HG03439 (cell line): Measurements from ENCODE around the gene SOWAHC.
"Not testable (repeated sequence)": the region's sequence is repeated elsewhere in the genome, so short reads cannot be mapped to it uniquely, and the experiment has no call there.

Experiments
- ATAC-seq: cut with Tn5 transposase; IDR thresholded peaks from one replicate; pipeline ENCODE4 v1.9.1; 2021; ENCODE audit warnings: mild to moderate bottlenecking, moderate library complexity; ENCODE audit not compliant: unreplicated experiment

SOWAHC gene

GRCh38 chr2:109613922-109614714 lies at the start of gene SOWAHC, which contains the start of gene SEPTIN10:
SOWAHC (plus strand) TSS chr2:109614364; CDS start chr2:109614490, 126 bp downstream.
SEPTIN10 (minus strand) TSS chr2:109613966; CDS start chr2:109613827, 139 bp downstream.
- no peak for ATAC-seq

- ATAC-seq: no peak
These were observed 38.8 kb upstream of the SOWAHC start for GRCh38 chr2:109575373-109575772.

GRCh38 chr2:109577630-109578029 lies 36.5 kb upstream of the SOWAHC start:
- ATAC-seq: not testable (repeated sequence)

GRCh38 chr2:109582928-109583895 lies 31.0 kb upstream of the SOWAHC start:
- ATAC-seq: no peak

- no peak for ATAC-seq
These were observed 27.5 kb upstream of the SOWAHC start for GRCh38 chr2:109586687-109587086.

DNA sequence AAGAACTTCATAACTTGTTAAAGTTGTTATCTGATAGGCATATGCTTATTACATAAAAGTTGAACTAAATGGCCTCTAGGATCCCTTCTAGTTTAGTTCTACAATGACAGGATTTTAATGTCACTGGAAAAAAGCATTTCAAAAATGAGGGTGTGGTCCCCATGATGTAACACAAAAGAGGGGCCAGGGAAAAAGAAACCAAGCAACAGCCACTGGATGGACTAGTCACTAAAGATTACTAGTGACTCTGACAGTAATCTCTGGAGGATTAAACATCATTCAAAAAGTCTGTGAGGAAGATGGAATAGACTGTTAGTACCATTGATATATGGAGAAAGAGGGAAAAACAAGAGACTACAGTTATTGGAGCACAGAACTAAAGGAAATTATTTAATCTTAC lies 23.0 kb upstream of the SOWAHC start:
- no peak for ATAC-seq

DNA sequence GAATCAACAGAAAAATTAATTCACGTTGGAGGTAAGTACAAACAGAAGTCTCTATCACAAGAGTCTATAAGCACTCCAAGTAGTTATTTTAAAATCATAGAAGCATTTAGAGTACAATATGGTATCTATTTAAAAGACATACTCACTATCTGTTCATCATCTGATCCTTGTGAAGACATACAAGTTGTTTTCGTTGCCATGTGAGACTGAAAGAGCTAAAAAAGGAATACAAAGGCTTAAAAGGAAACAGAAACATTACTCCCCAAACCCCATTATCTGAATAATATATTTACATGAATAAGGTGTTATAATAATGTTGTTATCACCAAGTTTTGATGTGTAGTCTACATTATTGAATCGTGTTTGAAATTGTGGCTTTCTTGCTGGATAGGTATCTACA lies 21.3 kb upstream of the SOWAHC start:
- ATAC-seq: no peak

DNA sequence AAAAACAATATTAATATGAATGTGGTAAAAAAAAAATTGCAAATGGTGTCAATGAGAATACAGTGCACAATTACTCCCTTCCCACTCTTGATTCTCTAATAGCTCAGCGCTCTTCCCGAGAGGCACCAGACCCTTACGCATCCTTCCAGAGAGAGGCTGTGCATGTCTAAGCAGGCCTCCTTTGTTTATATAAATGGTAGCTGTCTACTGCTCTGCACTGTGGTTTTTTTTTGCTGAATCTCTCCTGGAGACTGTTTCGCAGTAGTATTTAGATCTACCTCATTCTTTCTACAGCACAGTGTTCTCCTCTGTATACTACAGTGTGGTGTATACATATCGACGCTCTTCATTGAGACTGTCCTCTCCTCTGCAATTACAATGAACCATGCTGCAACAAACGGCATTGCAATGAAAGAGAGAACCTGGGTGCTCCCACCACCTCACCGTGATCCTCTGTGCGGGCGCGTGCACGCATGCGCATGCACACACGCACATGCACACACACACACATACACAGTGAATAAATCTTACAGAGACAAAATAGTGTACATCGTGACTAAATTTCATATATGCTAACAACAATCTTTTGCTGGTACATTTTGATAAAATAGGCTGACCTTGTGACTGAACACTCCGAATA lies 19.8 kb upstream of the SOWAHC start:
- ATAC-seq: no peak

- ATAC-seq: no peak
These were observed 18.5 kb upstream of the SOWAHC start for GRCh38 chr2:109595644-109596043.

- ATAC-seq: no peak
These were observed 16.9 kb upstream of the SOWAHC start for GRCh38 chr2:109597283-109597682.

DNA sequence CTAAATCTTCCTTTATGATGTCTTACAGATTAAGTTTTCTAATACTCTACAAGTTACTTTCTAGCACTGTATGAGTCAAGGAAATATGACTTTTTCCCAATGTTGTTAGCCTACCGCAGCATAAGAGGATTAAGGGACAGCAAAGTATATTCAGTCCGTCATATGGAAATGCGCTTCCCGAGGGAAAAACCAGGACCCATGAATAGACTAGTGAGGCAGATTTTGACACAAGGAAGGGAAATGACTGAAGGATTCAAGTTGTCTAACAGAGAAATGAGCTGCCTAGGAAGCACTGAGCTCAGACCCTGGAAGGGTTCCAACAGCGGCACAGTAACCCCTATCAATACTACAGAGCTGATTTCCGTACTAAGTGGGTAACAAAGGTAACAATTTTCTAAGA lies 12.4 kb upstream of the SOWAHC start:
- no peak for ATAC-seq

GRCh38 chr2:109602617-109603188 lies 11.5 kb upstream of the SOWAHC start:
- ATAC-seq: no peak

GRCh38 chr2:109604597-109604996 lies 9.6 kb upstream of the SOWAHC start:
- ATAC-seq: no peak

- no peak for ATAC-seq
These were observed 6.4 kb upstream of the SOWAHC start for GRCh38 chr2:109607766-109608165.

DNA sequence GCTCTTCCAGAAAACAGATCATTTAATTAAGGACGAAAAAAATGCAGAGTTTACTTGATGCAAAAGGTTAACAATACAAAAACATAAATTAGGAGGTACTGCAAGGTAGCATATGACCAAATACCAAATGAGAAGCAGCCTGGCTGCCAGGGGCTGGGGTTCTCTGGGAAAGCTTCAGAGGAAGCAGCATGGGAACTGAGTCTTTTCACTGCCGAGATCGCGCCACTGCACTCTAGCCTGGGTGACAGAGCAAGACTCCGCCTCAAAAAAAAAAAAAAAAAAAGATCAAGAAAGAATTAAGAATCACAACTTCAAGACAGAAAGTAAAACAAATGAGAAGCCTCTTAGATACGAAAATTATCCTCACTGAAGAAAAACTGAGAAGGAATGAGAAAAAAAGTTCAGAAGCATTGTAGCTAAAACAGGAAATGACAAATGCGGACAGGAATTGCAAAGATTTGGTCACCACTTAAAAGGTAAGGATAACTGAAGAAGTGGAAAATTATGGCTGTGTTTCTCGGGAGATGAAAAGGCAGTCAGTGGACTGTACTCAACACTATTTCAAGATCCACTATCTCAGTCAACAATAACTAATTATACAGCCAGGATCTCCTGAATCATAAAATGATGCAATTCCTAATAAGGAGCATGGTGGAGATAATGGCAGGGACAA lies 4.7 kb upstream of the SOWAHC start:
- ATAC-seq: no peak

DNA sequence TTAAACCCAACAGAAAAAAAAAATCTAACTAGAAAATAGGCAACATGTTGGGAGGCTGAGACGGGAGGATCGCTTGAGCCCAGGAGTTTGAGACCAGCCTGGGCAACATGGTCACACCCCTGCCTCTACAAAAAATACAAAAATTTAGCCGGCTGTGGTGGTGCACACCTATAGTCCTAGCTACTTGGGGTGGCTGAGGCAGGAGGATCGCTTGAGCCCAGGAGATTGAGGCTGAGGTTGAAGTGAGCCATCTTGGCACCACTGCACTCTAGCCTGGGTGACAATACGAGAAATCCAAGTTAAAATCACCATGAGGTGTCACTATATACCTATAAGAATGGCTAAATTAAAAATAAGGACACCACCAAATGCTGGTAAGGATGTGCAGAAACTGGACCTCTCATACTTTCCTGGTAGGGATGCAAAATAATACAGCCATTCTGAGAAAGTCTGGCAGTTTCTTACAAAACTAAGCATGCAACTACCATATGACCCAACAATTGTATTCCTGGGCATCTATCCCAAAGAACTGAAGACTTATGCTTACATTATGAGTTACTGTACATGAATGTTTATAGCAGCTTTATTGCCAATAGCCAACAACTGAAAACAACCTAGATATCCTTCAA lies 2.6 kb upstream of the SOWAHC start:
- no peak for ATAC-seq

DNA sequence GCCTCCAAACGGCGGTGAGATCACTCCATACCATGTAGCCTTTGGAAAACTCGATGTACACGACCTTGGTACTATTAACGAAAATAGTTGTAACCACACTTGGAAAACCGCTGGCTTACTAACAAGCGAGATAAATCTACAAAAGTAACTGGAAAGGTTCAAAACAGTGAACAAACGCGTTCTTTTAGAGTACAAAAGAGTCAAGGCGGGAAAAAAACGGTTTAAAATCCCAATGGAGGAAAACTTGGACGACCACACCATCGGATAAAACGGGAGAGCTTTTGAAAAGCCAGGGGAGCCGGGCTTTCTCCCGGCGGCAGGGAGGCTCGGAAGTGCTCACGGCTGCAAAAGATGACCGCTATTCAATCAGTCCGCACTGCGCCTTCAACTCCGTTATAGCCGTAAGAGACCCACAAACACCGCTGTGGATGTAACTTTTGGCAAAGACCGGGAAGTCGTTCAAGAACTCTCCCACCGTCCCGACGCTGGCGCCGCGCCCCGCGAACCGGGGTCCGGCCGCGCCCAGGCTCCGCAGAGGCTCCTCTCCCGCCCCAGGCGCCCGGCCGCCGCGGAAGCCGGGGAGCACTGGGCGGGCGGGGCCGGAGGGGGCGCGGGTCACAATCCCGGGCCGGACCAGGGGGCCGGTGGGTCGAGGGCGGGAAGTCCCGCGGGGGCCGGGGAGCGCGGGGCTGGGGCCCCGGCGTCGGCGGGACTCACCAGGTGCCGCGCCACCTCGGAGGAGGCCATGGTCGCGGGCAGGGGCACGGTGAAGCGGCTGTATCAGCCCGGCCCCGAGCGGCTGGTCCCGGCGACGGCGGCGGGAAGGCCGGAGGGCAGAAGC lies 863 bp upstream of the SOWAHC start:
- ATAC-seq: no peak

- ATAC-seq: no peak
These were observed 812 bp downstream of the SOWAHC start for GRCh38 chr2:109614715-109615636.
